Measurements from ENCODE around the gene PRND.
"Not testable (repeated sequence)": the region's sequence is repeated elsewhere in the genome, so short reads cannot be mapped to it uniquely, and the experiment has no call there.

The PRND gene

DNA sequence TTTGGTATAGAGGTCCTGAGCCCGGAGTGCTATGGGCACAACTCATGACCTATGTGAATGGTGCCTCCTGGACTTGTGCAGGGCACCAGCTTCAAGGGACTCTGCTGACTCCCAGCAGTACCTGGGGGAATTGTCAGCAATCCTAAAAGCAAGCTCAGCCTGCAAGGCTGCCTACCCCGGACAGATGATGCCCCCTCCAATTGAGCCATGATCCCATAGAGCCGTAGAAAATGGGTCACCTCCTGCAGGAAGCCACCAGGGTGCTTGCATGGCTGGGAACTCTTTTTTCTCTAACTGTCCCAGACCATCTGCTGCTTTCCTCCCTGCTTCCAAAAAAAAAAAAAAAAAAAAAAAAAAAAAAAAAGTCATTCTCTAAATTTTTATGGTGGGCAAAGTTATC is 12.9 kb upstream of the PRND start:
- DNase-seq (ENCODE audit: low read depth) = no peak

GRCh38 chr20:4709261-4710105 is 12.2 kb upstream of the PRND start:
- DNase-seq (ENCODE audit: low read depth) = no peak

- DNase-seq (ENCODE audit: low read depth) = no peak
Measured at GRCh38 chr20:4710106-4710475, 11.6 kb upstream of the PRND start.

GRCh38 chr20:4711511-4711910 is 10.2 kb upstream of the PRND start:
- no peak for DNase-seq (ENCODE audit: low read depth)

DNA sequence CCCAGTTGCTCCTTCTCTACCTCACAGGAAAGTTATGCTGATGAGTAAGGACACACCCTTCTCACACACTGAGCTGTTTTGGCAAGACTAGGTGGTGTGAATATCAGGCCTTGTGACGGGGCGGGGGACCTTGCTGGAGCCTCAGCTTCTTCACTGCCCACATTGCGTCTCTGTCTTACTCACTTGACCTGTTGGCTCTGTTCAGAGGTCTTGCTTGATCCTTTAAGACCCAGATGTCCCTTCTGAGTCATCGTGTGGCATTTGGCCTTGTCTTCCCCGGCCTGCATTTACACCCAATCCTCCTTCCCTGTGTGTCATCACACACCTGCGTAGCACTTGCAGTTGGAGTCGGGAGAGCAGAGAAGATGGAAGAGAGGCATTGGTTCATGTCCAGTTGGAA is 8.3 kb upstream of the PRND start:
- no peak for DNase-seq (ENCODE audit: low read depth)

- DNase-seq (ENCODE audit: low read depth) = no peak
Measured at GRCh38 chr20:4714818-4715217, 6.9 kb upstream of the PRND start.

- no peak for DNase-seq (ENCODE audit: low read depth)
Measured at GRCh38 chr20:4717816-4718570, 3.7 kb upstream of the PRND start.

DNA sequence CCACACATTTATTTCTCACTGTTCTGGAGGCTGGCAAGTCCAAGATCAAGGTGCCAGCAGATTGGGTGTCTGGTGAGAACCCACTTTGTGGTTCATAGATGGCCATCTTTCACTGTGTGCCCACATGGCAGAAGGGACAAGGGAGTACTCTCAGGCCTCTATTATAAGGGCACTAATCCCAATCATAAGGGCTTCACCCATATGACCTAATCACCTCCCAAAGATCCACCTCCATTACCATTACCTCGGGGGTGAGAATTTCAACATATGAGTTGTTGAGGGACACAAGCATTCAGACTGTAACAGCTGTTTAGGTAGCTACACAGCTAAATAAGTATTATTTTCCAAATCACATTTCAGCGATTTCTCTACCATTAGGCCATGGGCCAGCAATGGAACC is 2.5 kb upstream of the PRND start:
- no peak for DNase-seq (ENCODE audit: low read depth)

DNA sequence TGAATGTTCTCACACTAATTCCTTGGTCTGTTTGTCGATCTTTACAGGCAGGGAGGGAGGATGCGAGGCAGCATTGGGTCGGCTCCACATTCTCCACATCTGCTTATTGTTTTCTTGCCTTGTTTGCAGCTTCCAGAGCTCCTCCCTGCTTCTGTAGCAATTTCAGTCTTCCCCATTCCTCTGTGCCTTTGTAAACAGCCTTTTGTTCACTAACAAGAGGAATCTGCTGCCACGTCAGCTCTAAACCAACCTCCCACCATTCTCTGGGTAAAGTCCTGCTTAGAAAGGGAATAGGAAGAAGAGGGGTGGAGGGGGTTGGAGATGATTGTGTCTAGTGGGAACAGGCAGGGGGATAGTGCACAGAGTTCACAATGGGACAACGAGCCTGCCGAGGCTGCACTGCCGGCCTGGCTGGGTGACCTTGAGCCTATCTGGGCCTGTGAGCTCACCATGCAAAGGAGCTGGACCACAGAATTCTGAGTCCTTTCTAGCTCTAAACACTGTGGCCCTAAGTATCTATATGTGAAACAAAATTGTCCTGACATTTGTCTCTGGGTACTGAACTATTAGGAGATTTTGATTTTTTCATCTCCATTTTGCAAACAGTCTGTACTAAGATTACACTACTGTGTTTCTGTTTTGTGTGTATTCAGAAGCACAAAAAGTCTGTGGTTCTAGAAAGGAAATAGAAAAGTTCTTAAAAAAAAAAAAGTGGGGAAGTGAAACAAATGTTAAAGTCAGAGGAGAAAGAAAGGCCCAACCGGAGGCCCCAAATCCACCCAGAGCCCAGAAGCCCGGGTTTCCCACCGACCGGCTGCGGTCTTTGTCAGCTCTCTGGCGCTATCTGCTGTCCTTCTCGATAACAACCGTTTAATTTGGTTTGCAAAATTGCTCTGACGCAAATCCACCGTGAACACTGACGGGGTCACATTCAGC is 1.4 kb upstream of the PRND start:
- peak; percentile 76 for DNase-seq (ENCODE audit: low read depth)

DNA sequence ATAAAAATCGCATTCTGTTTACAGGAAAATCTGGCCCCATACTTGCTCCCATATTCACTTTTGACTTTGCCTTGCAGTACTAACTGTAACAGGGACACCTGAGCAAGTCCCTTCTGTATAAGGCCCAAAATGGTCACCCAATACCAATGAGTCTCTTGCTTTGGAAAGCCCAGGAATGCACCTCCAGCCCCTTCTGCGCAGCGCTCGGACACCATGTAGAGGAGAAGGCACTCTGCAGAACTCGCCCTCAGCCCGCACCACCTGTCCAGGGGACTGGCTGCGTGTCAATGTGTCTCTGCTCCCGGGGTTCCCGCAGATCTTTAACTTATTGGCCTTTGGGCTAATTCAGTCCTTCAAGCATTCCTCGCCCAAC is 746 bp upstream of the PRND start:
- DNase-seq (ENCODE audit: low read depth) = no peak

GRCh38 chr20:4722571-4722970 is 862 bp downstream of the PRND start:
- no peak for DNase-seq (ENCODE audit: low read depth)

- DNase-seq (ENCODE audit: low read depth) = no peak
Measured at GRCh38 chr20:4722993-4723392, 1.3 kb downstream of the PRND start.

DNA sequence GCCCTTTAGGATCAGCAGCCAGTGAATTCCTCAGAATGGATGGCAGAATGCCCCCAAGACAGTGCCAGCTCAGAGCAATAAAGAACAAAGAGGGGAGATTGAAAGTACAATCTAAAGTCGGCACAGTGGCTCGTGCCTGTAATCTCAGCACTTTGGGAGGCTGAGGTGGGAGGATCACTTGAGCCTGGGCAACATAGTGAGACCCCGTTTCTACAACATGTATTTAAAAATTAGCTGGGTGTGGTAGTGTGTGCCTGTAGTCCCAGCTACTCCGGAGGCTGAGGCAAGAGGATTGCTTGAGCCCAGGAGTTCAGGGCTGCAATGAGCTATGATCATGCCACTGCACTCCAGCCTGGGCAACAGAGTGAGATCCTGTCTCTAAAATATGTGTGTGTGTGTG is 1.8 kb downstream of the PRND start:
- not testable (repeated sequence) for DNase-seq (ENCODE audit: low read depth)

DNA sequence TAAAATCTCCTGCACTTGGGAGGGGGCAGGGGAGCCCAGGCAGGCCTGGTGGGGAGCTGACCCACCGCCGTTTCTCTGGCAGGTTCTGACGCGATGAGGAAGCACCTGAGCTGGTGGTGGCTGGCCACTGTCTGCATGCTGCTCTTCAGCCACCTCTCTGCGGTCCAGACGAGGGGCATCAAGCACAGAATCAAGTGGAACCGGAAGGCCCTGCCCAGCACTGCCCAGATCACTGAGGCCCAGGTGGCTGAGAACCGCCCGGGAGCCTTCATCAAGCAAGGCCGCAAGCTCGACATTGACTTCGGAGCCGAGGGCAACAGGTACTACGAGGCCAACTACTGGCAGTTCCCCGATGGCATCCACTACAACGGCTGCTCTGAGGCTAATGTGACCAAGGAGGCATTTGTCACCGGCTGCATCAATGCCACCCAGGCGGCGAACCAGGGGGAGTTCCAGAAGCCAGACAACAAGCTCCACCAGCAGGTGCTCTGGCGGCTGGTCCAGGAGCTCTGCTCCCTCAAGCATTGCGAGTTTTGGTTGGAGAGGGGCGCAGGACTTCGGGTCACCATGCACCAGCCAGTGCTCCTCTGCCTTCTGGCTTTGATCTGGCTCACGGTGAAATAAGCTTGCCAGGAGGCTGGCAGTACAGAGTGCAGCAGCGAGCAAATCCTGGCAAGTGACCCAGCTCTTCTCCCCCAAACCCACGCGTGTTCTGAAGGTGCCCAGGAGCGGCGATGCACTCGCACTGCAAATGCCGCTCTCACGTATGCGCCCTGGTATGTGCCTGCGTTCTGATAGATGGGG is 3.0 kb downstream of the PRND start:
- DNase-seq (ENCODE audit: low read depth) = no peak

DNA sequence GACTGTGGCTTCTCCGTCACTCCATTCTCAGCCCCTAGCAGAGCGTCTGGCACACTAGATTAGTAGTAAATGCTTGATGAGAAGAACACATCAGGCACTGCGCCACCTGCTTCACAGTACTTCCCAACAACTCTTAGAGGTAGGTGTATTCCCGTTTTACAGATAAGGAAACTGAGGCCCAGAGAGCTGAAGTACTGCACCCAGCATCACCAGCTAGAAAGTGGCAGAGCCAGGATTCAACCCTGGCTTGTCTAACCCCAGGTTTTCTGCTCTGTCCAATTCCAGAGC is 3.5 kb downstream of the PRND start:
- no peak for DNase-seq (ENCODE audit: low read depth)

DNA sequence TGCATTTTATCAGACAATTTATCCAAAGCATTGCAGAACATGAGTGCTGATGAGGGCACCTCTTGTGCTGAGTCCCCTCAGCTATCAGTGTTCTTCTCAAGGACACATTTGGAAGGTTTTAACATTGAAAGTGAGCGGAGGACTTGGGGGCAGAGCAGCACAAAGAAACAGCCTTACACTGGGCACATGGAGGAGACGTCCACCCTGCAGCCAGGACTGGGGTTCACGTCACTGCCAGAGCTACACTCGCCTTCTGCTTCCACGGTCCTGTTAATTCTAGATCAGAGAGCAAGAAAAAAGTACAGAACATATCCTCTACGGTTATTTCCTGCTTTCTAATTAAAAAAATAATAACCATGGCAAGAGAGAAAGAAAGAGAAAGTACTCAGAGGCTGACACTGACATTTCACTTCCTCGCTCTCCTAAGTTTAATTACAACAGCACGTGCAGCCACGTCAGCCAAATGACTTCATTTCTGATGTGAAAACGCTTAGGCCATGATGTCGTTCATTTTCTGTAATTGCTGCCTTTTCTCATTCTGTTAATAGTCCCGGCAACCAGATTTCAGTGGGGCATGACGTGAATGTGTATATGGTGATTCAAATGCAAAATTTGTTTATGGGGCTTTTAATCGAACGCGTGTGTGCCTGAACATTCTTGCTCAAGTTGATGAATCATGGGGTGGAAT is 5.1 kb downstream of the PRND start:
- peak; percentile 83 for DNase-seq (ENCODE audit: low read depth)

DNA sequence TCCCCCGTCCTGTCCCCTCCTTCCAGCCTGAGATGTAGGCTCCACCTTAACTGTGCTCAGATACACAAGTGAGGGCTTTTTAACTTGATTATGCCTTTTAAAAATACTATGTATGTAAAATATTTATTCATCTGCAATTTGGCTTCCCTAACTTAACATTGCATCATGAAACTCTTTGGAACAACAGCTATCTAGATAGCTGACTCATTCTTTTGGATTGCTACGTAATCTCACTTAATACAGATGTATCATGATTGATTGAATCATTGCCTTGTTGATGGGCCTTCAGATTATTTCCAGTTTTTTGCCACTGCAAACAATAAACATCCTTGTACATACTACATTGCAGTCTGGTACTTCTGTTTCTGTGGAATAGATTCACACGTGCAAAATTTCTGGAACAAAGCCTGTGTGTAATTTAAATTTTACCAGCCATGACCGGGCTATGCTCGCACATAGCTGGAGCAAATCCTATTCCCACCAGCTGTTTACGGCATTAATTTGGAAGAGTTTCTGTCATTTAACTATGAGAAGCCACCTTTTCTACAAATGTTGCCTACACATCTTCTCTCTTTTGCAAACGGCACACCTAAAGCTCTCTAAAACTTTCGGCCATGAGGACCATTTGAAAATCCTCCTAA is 6.5 kb downstream of the PRND start:
- no peak for DNase-seq (ENCODE audit: low read depth)

DNA sequence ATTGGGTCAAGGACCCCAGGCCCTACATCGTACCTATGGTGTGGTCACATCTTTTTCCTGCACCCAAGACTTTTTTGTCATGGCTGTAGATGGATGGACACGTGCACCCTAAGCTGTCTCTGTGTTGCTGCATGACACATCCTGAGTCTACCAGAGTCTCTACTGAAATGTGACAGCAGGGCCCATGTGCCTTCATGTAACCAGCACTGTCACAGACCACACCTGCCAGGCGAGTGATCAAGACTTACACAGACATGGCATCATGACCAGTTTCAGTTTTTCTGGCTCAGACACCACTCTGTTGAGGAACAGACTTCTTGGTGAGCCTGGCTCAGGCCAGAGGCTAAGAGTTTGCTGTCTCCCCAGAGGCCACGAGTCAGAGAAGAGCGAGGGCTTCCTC is 7.6 kb downstream of the PRND start:
- no peak for DNase-seq (ENCODE audit: low read depth)

GRCh38 chr20:4730780-4731179 is 9.1 kb downstream of the PRND start:
- DNase-seq (ENCODE audit: low read depth) = no peak

- DNase-seq (ENCODE audit: low read depth) = no peak
Measured at GRCh38 chr20:4736875-4737274, 15.2 kb downstream of the PRND start.
